Body of pancreas (tissue), 4 donors: Measurements from ENCODE around the gene UBR1. TPM values are rescaled to one million over a fixed set of nuclear protein-coding genes. Genes with fewer than 3 reads are reported as not detected.

Source experiments
- ATAC-seq: fragments of 150-250 bp; one replicate; pipeline ENCODE4 v1.9.1; 2016
- DNase-seq, 4 donors: peaks; one replicate each; pipeline ENCODE4 v3.0.0-alpha.2; 2019
- H3K27ac ChIP-seq, 4 donors: fragments of 200-600 bp; sonication (generic); 1 replicate in 3 of 4; 2 replicates in 1 of 4; pipeline versions ENCODE4 v1.5.1 to v1.6.1; 2016 to 2019; ENCODE audit warnings: mild to moderate bottlenecking in 1 of 4, mixed read lengths in 1 of 4, moderate library complexity in 1 of 4
- H3K27me3 ChIP-seq, 2 donors: fragments of 200-600 bp; sonication (generic); one replicate each; pipeline ENCODE4 v1.6.0; 2016; ENCODE audit warnings: mild to moderate bottlenecking in 1 of 2
- H3K36me3 ChIP-seq, 2 donors: fragments of 200-600 bp; sonication (generic); replicated peaks in 1 of 2; 2 replicates each; pipeline ENCODE4 v1.5.1; 2016; ENCODE audit warnings: low read depth in 2 of 2; ENCODE audit not compliant: insufficient read depth in 1 of 2
- H3K4me1 ChIP-seq: fragments of 200-600 bp; sonication (generic); one replicate; pipeline ENCODE4 v1.6.0; 2016
- H3K4me3 ChIP-seq, 2 donors: fragments of 200-600 bp; sonication (generic); 1 replicate in 1 of 2; 2 replicates in 1 of 2; pipeline ENCODE4 v1.5.1; 2016 to 2019
- H3K9me3 ChIP-seq, 3 donors: fragments of 200-600 bp; sonication (generic); 1 replicate in 2 of 3; 2 replicates in 1 of 3; pipeline ENCODE4 v1.5.1; 2016
- CTCF ChIP-seq, 7 experiments: fragments of 450-650 bp in 4 of 7; fragments of 200-600 bp in 3 of 7; sonication (generic) in 3 of 7; IDR thresholded peaks; one replicate each; pipeline ENCODE4 v1.5.1; 2016 to 2019; ENCODE audit warnings: antibody characterized with exemption in 7 of 7
- POLR2A ChIP-seq, 3 donors: fragments of 450-650 bp; IDR thresholded peaks; one replicate each; pipeline ENCODE4 v1.6.1; 2016; ENCODE audit warnings: antibody characterized with exemption in 3 of 3, mild to moderate bottlenecking in 2 of 3
- WGBS, 2 donors: methylation state at CpG; one replicate each; pipeline ENCODE4 v1.1.5; 2017; 5-methylcytosine and 5-hydroxymethylcytosine counted together
- intact Hi-C: fragments of 100-400 bp; cut with DNase I; formaldehyde crosslinking; loops from one replicate; pipeline ENCODE4 v1.15.1; 2023
- total RNA-seq, 2 donors: library from RNA; depleted of rRNA; stranded (reverse); fragments of >200 nt; gene quantifications; one replicate each; pipeline ENCODE4 v1.1.0, GENCODE V29; 2016

UBR1 gene
- total RNA-seq = 10 to 100 TPM; 18.5 to 29.3 TPM

- peaks cover 25% of the 10 kb centered on the region for H3K4me1 ChIP-seq
- peak; percentile 84 to 92 (median 90) for DNase-seq
- intact Hi-C loops = no loop called here
Measured at GRCh38 chr15:43105778-43106485, at the start of gene UBR1. Gene UBR1 (minus strand): TSS chr15:43106038. CDS start chr15:43106022, 16 bp downstream.

GRCh38 chr15:43153269-43153668 lies 47.4 kb upstream of the UBR1 start:
- no peaks in the 10 kb centered on the region for H3K4me1 ChIP-seq
- no peaks in the 10 kb centered on the region for H3K9me3 ChIP-seq
- no peak overlapping the region for H3K27ac ChIP-seq
- DNase-seq (no peak), ATAC-seq (no peak)
- H3K36me3 ChIP-seq = peaks cover 0 to 12% of the 10 kb centered on the region in 2 donors
- intact Hi-C loops = no loop called here
- H3K27me3 ChIP-seq = no peaks in the 10 kb centered on the region
- no peak overlapping the region for H3K4me3 ChIP-seq
- TF ChIP-seq POLR2A (IDR thresholded peaks at IDR 0.05) (no peak), CTCF (IDR thresholded peaks at IDR 0.05) (no peak)

More at GRCh38 chr15:43105778-43106485, at the start of gene UBR1:
- no peaks in the 10 kb centered on the region for H3K36me3 ChIP-seq
- peak within 1 kb of the TSS; percentile 82 to 88 (median 85) for H3K27ac ChIP-seq
- WGBS, 2 donors = 0% methylated on average over 23 to 33 of the region's 33 CpGs
- peak; percentile 36 to 65 (median 64) for TF ChIP-seq POLR2A (IDR thresholded peaks at IDR 0.05)
- TF ChIP-seq CTCF (IDR thresholded peaks at IDR 0.05) = no peak
- H3K4me3 ChIP-seq = peak within 1 kb of the TSS; percentile 42 to 58
- H3K9me3 ChIP-seq = no peaks in the 10 kb centered on the region
- peak; percentile 95 for ATAC-seq
- no peaks in the 10 kb centered on the region for H3K27me3 ChIP-seq

- WGBS, 2 donors = 90 to 94% methylated on average over 2 of the region's 2 CpGs
- Histone ChIP-seq H3K27ac (no peak overlapping the region), H3K9me3 (no peaks in the 10 kb centered on the region), H3K27me3 (no peaks in the 10 kb centered on the region), H3K4me1 (no peaks in the 10 kb centered on the region), H3K4me3 (no peak overlapping the region), H3K36me3 (peaks cover 0 to 12% of the 10 kb centered on the region in 2 donors)
- DNase-seq (no peak), ATAC-seq (no peak)
- TF ChIP-seq POLR2A (IDR thresholded peaks at IDR 0.05) = no peak
- TF ChIP-seq CTCF (IDR thresholded peaks at IDR 0.05) = no peak
- intact Hi-C loops = no loop called here
Measured at GRCh38 chr15:43151688-43152087, 45.9 kb upstream of the UBR1 start.

- no peak overlapping the region for H3K27ac ChIP-seq
- H3K36me3 ChIP-seq = peaks cover 0 to 9% of the 10 kb centered on the region in 2 donors
- H3K4me3 ChIP-seq = no peak overlapping the region
- DNase-seq (no peak), ATAC-seq (no peak)
- H3K9me3 ChIP-seq = no peaks in the 10 kb centered on the region
- intact Hi-C loops = no loop called here
- H3K4me1 ChIP-seq = no peaks in the 10 kb centered on the region
- 89 to 94% methylated on average over 5 of the region's 5 CpGs for WGBS, 2 donors
- H3K27me3 ChIP-seq = no peaks in the 10 kb centered on the region
- TF ChIP-seq CTCF (IDR thresholded peaks at IDR 0.05) (no peak), POLR2A (IDR thresholded peaks at IDR 0.05) (no peak)
Measured at GRCh38 chr15:43150191-43150929, 44.5 kb upstream of the UBR1 start.
